NAMALWA (cell line): ENCODE data around the gene MAN1B1.

Source experiments
- DNase-seq: peaks from one replicate; pipeline ENCODE4 v3.0.0-alpha.2; 2015; ENCODE audit warnings: low spot score

MAN1B1 gene

DNA sequence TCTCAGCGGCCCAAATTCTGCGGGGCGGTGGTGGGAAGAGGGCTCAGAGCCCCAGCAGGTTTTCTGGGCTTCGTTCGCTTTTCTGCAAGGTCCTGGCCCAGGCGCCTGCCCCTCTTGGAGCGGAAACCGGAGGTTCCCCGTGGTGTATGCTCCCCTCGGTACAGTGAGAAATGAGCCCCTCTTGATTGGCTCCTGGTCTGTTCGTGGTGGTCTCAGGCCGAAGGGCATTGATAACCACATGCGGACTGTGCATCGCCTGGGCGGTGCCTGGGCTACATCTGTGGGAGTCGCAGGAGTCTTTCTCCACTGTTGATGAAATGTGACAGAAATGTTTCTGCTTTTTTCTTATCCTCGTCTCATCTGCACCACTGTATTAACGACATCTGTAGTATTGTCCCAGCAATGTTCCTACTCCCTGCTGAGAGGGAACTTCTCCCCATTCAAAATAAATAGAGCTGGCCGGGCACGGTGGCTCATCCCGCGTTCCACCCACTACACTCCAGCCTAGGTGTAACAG lies 682 bp downstream of the MAN1B1 start:
- no peak for DNase-seq

DNA sequence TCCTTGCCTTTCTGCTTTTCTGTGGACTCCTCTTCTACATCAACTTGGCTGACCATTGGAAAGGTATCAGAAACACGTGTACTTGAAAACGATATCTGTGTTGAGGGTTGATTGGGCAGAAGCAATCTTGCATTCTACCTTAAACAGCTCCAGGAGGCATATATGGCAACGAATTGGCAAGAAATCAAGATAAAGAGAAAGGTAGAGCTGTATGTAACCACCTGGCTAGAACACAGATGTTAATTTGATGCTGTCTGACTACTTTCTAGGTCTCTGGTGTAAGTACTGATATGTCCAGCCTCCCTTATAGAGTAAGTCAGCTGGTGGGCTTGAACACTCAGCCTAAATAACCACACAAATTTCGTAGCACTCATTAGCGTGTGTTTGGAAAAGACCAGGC lies 1.3 kb downstream of the MAN1B1 start:
- no peak for DNase-seq

DNA sequence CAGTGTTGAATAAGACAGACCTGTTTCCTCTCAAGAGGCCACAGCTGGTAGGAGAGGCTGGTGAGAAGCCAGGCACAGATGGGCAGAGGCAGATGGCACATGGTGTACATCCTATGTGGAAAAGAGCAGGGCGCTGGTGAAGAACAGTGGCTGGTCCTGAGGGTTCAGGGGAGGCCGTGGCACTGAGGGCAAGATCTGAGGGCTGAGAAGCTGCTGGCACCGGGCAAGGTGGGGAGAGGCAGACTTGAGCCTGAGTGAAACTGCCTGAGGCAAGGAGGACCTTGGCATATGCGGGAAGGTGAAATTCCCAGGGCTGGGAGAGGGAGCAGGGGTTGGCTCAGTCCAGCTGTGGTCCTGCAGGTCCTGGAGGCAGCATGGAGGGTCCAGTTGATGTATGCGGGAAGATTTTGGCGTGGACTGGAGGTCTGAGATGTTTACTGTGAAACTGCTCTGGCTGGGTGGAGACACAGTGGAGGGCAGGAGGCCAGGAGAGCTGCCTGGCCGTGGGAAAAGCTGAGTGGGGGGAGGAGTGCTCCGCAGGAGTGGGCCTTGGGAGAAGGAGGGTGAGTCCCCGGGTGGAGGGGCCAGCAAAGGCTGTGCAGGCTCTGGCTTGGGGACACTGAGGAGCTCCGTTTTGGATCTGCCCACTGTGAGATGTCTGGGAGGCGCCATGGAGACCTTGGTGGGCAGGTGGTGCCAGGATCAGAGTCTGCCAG lies 2.6 kb downstream of the MAN1B1 start:
- DNase-seq, result no peak

DNA sequence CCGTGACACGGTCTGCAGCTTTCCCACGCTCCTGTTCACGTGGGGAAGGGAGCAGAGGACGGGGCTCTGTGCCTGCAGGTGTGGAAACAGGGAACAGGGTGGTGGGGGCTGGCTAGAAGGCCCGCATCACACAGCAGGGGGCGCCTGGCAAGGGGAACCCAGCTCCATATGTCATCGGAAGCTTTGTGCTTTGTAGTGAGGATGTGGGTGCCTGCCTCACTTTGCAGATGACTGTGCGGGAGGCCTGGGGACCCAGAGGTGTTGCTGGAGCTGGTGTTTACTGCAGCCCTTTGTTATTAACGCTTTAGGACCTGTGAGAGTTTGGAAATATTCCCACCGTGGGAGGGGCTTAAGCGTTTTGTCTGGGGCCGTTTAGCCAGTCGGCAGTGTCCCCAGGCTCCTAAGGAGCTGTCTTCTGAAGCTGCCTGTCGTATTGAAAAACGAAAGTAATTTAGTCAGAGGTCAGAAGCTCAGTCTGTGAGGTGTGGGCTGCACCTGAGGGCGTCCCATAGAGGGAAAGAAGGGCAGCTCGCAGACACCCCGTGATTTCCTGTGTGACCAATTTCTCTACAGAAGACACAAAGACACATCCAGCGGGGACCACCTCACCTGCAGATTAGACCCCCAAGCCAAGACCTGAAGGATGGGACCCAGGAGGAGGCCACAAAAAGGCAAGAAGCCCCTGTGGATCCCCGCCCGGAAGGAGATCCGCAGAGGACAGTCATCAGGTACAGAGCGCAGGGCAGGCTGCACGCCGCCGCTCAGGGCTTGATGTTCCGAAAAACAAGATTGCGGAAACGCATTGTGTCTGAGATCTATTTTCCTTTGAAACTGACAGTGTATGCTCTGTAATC lies 9.1 kb downstream of the MAN1B1 start:
- DNase-seq, result peak; percentile 70

DNA sequence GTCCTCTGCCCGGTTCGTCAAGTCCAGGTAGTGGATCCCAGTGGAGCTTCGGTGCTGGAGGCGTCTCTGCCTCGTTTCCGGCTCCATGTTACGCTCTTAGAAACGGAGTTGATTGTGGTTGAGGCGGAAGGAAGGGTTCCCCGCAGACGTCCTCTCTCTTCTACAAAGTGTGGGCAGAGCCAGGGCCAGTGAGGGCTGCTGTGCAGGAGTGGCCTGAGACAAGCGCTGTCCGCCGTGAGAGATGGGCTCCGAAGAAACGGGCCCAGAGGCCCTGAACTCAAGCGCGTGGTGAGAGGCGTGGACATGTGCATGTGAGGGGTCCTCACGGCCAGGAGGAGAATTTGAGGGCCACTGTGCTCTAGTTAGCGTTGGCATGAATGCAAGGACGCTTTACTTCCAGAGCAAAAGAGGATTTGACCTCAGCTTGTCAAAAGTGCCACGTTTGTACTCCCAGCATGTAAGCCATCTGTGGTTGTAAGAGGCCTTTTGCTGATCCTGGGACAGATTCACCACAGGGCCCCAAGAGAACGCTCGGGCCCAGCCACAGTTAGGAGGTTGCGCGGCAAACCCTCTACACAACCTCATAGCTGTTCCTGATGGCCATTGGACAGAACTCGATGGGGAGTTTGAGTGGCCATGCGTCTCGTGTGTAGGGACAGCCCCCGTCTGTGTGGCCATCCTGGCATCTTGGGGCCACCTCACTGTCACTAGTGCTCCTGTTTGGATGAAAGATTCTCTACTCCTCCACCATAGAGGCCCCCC lies 10.2 kb downstream of the MAN1B1 start:
- no peak for DNase-seq

DNA sequence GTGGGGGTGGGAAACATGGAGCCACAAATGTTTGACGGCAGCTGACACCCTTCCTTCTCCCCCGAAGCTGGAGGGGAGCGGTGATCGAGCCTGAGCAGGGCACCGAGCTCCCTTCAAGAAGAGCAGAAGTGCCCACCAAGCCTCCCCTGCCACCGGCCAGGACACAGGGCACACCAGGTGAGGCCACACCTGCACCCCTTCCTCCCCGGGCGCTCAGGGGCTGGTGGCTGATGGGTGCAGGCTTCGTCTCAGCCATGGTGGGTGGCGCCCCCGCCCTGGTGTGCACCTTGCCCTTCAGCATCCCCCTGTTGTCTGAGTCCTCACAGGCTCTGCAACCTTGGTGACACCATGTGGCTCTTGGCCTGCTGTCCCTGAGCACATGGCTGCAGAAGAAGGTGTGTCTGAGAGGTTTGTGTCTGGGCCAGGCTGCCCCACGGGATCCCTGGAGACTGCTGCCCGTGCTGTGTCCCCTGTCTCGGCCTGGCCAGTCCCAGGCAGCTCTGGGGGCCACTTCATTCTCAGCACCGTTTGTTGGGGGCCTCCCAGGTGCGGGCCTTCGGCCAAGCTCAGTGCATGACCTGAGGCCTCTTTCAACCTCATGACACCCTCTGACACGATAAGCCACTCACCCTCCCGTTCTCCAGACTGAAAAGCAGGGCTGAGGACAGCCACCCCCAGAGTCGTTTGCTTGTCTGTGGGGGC lies 11.1 kb downstream of the MAN1B1 start:
- DNase-seq, result no peak

DNA sequence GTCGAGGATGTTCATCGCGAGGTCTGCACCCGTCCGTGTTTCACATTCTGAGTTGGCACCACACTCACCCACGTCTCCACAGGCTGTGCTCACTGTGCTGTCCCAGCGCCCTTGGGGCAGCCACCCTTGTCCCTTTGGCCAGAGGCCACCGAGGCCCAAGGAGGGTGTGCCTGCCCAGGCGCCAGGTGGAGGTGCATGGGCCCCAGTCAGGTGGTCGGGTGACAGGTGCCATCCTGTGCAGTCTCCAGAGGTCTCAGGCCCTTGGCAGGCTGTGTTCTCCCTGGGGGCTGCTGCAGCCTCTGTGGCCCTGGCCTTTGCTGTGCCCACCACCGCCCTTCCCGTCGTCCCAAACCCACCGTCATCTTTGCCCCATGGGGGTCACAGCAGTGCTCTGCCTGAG lies 12.4 kb downstream of the MAN1B1 start:
- DNase-seq, result no peak

DNA sequence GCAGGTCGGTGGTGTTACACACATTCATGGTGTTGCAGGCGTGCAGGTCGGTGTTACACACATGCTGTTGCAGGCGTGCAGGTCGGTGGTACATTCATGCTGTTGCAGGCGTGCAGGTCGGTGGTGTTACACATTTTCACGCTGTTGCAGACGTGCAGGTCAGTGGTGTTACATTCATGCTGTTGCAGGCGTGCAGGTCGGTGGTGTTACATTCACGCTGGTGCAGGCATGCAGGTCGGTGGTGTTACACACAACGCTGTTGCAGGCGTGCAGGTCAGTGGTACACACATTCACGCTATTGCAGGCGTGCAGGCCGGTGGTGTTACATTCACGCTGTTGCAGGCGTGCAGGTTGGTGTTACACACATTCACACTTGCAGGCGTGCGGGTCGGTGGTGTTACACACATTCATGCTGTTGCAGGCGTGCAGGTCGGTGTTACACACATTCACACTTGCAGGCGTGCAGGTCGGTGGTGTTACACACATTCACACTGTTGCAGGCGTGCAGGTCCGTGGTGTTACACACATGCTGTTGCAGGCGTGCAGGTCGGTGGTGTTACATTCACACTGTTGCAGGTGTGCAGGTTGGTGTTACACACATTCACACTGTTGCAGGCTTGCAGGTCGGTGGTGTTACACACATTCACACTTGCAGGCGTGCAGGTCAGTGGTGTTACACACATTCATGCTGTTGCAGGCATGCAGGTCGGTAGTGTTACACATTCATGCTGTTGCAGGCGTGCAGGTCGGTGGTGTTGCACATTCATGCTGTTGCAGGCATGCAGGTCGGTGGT lies 16.6 kb downstream of the MAN1B1 start:
- DNase-seq, result no peak

DNA sequence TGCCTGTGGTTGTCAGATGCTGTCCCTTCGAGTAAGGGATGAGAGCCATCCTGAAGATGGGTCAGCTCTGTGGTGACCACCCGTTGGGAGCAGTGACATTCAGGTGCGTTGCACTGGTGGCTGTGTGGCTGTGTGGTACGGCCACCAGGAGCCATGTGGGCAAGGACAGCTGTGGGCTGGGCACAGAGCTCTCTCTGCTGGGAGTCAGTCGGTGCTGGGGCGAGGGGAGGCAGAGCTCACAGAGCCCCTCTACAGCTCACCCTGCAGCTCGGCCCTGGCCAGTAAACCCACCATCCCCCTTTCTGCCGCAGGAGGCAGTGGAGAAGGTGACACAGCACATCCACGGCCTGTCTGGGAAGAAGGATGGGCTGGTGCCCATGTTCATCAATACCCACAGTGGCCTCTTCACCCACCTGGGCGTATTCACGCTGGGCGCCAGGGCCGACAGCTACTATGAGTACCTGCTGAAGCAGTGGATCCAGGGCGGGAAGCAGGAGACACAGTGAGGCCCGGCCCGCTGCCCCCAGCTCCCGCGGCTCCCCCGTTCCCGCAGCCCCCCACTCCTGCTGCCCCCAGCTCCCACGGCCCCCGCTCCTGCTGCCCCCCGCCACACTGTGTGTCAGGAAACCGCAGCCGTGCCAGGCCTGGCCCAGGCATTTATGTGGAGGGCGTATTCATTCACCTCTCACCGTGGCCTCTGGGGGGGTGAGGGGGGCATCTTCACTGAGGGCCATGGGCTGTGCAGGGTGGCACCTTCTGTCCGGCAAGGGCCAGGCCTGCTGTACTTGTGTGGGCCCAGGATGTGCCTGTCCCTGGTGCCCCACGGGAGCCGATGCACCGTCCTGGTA lies 19.3 kb downstream of the MAN1B1 start:
- DNase-seq, result no peak

DNA sequence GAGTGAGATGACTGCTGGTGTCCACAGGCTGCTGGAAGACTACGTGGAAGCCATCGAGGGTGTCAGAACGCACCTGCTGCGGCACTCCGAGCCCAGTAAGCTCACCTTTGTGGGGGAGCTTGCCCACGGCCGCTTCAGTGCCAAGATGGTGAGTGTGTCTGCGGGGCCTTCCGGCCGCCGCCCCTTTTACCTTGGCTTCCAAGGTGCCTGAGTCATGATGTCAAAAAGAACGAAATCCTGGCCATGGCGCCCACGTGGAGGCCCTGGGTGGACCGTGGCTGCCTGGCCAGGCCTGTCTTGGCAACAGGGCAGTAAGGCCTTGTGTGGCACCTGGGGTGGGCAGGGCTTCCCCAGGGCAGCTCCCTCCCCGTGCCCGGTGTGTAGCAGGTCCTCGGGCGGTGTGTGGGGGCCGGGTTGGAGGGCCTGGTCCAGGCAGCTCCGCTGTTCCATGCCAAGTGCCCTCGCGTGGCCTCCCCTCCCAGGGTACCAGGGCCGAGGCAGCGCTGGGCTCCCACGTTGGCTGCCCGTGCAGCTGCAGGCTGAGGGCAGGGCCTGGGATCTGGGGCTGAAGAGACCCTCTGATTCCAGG lies 20.0 kb downstream of the MAN1B1 start:
- DNase-seq, result no peak

DNA sequence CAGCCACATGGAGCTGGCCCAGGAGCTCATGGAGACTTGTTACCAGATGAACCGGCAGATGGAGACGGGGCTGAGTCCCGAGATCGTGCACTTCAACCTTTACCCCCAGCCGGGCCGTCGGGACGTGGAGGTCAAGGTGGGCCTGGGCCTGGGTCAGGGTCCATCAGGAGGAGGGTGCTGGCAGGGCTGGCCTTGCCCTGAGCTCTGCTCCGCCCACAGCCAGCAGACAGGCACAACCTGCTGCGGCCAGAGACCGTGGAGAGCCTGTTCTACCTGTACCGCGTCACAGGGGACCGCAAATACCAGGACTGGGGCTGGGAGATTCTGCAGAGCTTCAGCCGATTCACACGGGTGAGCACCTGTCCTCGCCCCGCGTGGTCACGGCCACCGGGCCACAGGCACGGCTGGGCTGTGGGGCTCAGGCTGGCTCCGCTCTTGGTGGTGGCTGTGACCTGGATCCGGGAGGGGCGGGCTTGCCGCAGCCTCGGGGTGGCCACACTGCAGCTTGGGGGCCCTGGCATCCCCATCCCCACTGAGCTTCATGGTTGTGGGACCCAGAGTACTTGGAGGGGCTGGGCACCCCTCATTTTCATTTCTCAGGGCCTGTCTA lies 20.6 kb downstream of the MAN1B1 start:
- DNase-seq, result no peak

DNA sequence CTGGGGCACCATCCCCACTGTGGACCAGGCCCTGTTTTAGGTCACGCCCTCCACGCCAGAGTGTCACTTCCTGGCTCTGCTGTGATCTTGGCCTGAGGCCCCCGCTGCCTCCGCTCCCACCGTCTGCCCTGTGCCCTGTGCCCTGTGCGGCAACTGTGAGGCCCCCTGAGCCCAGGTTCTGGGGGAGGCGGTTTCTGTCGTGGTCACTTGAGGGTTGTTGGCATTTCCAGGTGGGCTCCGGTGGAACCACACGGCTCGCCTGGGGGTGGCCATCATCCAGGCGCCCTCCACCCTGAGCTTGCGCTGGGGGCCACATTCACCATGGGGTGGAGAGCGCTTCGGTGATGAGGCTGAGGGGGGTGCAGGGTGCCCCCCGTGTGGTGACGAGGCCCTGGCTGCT lies 21.2 kb downstream of the MAN1B1 start:
- DNase-seq, result no peak

DNA sequence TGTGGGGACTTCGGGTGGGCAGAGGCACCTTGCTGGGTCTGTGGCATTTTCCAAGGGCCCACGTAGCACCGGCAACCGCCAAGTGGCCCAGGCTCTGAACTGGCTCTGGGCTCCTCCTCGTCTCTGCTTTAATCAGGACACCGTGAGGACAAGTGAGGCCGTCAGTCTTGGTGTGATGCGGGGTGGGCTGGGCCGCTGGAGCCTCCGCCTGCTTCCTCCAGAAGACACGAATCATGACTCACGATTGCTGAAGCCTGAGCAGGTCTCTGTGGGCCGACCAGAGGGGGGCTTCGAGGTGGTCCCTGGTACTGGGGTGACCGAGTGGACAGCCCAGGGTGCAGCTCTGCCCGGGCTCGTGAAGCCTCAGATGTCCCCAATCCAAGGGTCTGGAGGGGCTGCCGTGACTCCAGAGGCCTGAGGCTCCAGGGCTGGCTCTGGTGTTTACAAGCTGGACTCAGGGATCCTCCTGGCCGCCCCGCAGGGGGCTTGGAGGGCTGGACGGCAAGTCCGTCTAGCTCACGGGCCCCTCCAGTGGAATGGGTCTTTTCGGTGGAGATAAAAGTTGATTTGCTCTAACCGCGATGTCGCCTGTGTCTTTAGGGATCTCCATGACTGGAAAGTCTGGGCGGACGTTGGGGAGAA lies 21.9 kb downstream of the MAN1B1 start:
- DNase-seq, result no peak

DNA sequence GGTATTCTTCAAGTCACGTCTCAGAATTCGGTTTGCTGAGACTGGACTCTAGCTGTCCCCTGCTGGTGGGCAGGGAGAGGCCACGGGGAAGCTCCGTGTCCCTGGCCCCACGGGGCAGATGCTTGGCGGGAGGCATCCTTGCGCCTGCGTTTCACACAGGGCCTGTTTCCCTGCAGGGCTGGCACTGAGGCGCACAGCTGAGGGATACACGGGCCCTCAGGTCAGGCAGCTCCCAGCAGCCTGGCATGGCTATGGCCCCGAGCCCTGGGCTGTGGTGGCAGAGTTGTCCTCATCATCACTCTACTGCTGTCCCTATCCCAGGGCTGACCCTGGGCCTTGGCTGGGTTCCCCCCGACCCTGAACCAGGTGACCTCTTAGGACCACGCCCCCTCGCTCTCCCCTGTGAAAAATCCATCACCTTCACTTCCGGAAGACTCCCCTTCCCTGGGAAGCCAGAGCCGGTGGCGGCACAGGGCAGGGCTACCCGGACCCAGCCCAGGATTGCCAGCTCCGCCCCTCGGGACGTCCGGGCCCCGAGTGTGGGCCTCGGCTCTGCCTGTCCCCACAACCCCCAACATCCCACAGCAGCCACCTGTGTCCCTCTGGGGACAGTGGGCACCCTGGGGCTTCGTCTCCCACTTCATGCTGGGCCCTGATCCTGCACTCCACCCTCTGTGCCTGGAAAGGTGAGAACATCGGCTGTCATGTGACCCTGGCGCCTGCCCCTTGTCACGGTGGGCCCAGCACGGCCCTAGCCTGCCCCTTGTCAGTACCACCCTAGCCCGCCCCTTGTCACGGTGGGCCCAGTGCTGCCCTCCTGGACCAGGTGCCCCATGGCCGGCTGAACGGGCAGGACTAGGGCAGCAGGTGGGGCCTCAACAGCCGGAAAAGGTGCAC lies 22.7 kb downstream of the MAN1B1 start:
- DNase-seq, result no peak

DNA sequence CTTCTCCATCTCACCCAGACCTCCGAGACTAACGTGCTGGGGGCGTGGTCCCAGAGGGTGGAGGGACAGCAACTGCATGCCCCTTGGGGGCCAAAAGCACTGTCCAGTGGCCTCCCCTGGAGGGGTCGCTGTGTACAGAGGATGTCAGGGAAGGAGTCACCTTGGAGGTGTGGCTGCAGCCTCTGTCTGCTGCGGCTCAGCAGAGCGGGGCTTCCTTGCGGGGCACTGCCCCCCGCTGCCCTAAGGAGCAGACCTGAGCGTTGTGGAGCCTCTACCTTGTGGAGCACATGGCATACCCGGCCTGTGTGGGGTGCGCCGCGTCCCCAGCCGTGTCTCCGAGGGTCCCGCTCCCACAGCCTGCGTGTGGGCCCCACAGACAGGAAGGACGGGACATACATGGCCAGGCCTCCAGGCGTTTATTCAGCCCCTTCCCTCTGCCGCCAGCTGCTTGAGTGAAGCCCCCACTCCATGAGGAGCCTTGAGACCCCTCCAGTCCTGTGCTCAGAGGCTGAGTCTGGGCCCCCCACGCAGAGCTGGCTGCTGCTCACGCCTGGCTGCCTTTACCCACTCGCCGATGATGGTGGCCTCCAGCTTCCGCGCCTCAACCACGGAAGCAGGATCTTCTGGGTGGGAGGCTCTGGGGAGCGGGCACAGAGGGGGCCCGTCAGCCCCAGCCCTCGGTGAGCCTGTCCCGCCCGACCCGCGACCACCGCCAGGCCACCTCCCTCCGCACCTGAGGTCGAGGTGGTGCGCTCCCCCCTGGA lies 23.5 kb downstream of the MAN1B1 start:
- no peak for DNase-seq

DNA sequence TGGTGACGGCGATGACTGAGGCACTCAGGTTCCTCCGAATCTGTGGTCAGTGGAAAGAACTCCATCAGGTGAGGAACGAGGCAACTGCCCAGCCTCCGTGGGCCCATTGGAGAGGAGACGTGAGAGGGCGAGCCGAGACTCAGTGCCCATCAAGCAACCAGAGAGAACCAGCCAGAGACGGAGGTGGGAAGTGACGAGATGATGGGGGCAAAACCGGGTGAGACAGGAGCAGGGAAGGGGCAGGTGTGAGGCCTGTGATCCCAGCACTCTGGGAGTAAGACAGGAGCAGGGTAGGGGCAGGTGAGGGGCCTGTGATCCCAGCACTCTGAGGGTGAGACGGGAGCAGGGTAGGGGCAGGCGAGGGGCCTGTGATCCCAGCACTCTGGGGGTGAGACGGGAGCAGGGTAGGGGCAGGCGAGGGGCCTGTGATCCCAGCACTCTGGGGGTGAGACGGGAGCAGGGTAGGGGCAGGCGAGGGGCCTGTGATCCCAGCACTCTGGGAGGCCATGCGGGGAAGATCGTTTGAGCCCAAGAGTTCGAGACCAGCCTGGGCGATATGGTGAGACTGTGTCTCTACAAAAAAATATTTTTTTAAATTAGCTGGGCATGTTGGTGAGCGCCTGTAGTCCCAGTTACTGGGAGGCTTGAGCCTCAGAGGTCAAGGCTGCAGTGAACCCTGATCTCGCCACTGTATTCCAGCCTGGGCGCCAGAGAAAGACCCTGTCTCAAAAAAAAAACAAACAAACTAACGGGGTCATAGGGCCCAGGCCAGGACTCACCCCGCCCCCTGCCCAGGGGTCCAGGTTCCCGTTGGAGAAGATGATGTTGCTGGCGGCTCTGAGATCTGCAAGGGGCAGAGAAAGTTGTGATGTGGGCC lies 24.4 kb downstream of the MAN1B1 start:
- no peak for DNase-seq
